WTC11 (cell line): ENCODE measurements around the gene DGCR8. TPM values are rescaled to one million over a fixed set of nuclear protein-coding genes. Genes with fewer than 3 reads are reported as not detected.

Source experiments
- E2F1 ChIP-seq: sonication (generic); formaldehyde crosslinking; IDR thresholded peaks from 2 replicates; pipeline ENCODE4 v1.8.0; 2022; ENCODE audit warnings: mild to moderate bottlenecking, missing genetic modification reagents
- FOXP1 ChIP-seq: sonication (generic); formaldehyde crosslinking; IDR thresholded peaks from 2 replicates; pipeline ENCODE4 v1.8.0; 2022; ENCODE audit warnings: missing genetic modification reagents, mild to moderate bottlenecking, moderate library complexity, borderline replicate concordance
- GABPB1 ChIP-seq: sonication (generic); formaldehyde crosslinking; IDR thresholded peaks from 2 replicates; pipeline ENCODE4 v1.8.1; 2023; ENCODE audit warnings: mild to moderate bottlenecking, missing genetic modification reagents
- GRHL2 ChIP-seq: fragments of 250-450 bp; sonication (Bioruptor Pico); IDR thresholded peaks from 2 replicates; pipeline ENCODE4 v1.8.0; 2022; ENCODE audit warnings: mild to moderate bottlenecking, moderate library complexity; ENCODE audit not compliant: insufficient replicate concordance, severe bottlenecking
- JAZF1 ChIP-seq: fragments of 250-450 bp; sonication (Bioruptor Pico); IDR thresholded peaks from 2 replicates; pipeline ENCODE4 v1.9.0; 2021; ENCODE audit warnings: moderate library complexity, mild to moderate bottlenecking, inconsistent platforms
- SMAD4 ChIP-seq: sonication (generic); formaldehyde crosslinking; IDR thresholded peaks from 2 replicates; pipeline ENCODE4 v1.8.0; 2022; ENCODE audit warnings: mild to moderate bottlenecking, missing genetic modification reagents
- STAT6 ChIP-seq: sonication (generic); formaldehyde crosslinking; conservative IDR thresholded peaks from 2 replicates; pipeline ENCODE4 v1.8.1; 2023; ENCODE audit warnings: mild to moderate bottlenecking, low read depth, missing genetic modification reagents, moderate library complexity
- ZBTB43 ChIP-seq: sonication (generic); formaldehyde crosslinking; IDR thresholded peaks from 2 replicates; pipeline ENCODE4 v1.8.1; 2023; ENCODE audit warnings: mild to moderate bottlenecking, missing genetic modification reagents
- ZNF396 ChIP-seq: fragments of 250-450 bp; sonication (Bioruptor Pico); IDR thresholded peaks from 2 replicates; pipeline ENCODE4 v1.8.0; 2021; ENCODE audit warnings: mild to moderate bottlenecking, moderate library complexity, borderline replicate concordance
- ZNF425 ChIP-seq: fragments of 250-450 bp; sonication (Bioruptor Pico); conservative IDR thresholded peaks from 2 replicates; pipeline ENCODE4 v1.9.0; 2021; ENCODE audit warnings: mild to moderate bottlenecking
- ZNF532 ChIP-seq: fragments of 250-450 bp; sonication (Bioruptor Pico); IDR thresholded peaks from 2 replicates; pipeline ENCODE4 v1.9.0; 2021; ENCODE audit warnings: mild to moderate bottlenecking, borderline replicate concordance
- total RNA-seq: library from RNA; stranded (reverse); gene quantifications from 3 replicates; pipeline ENCODE4 v1.2.3, GENCODE V29; 2021

DGCR8 gene
- total RNA-seq, 1 experiment from 2014 or later: 55.0 TPM

GRCh38 chr22:20141186-20142077, 61.4 kb downstream of the DGCR8 start (continued):
- TF ChIP-seq ZNF425 (no peak), ZNF532 (CRISPR knock-in tag) (no peak), GRHL2 (CRISPR knock-in tag) (no peak), FOXP1 (CRISPR knock-in tag) (no peak), GABPB1 (CRISPR knock-in tag) (no peak), ZNF396 (CRISPR knock-in tag) (no peak), ZBTB43 (CRISPR knock-in tag) (no peak), JAZF1 (no peak), STAT6 (CRISPR knock-in tag) (no peak), E2F1 (CRISPR knock-in tag) (no peak), SMAD4 (CRISPR knock-in tag) (no peak)
